Nephron progenitor cell (in vitro differentiated cells): Measurements from ENCODE around the gene PIM3.
A peak's percentile ranks its signal among the peaks of the same experiment; 100 is the strongest.

ENCODE experiments used
- DNase-seq: peaks from one replicate; pipeline ENCODE4 v3.0.0; 2021
- H3K27ac Mint-ChIP-seq: 2 replicates; pipeline ENCODE4 v1.8.0; 2021; ENCODE audit warnings: mild to moderate bottlenecking, moderate library complexity, mixed read lengths
- H3K27me3 Mint-ChIP-seq: 2 replicates; pipeline ENCODE4 v1.8.0; 2021; ENCODE audit warnings: mild to moderate bottlenecking, low read depth, mixed read lengths; ENCODE audit not compliant: poor library complexity
- H3K36me3 Mint-ChIP-seq: 2 replicates; pipeline ENCODE4 v1.8.0; 2021; ENCODE audit warnings: low read depth, mixed read lengths
- H3K4me1 Mint-ChIP-seq: 2 replicates; pipeline ENCODE4 v1.8.0; 2021; ENCODE audit warnings: mixed read lengths
- H3K4me3 Mint-ChIP-seq: 2 replicates; pipeline ENCODE4 v1.8.0; 2021; ENCODE audit warnings: mild to moderate bottlenecking, moderate library complexity, mixed read lengths
- H3K9me3 Mint-ChIP-seq: 2 replicates; pipeline ENCODE4 v1.8.0; 2021; ENCODE audit warnings: mild to moderate bottlenecking, moderate library complexity, mixed read lengths
- CTCF ChIP-seq: fragments of 200-600 bp; sonication (generic); IDR thresholded peaks from 2 replicates; pipeline ENCODE4 v1.5.0; 2021; ENCODE audit warnings: antibody characterized with exemption

The PIM3 gene

GRCh38 chr22:50011447-50012210, 51.1 kb downstream of the PIM3 start:
- no peak overlapping the region for H3K27ac Mint-ChIP-seq
- H3K9me3 Mint-ChIP-seq = no peaks in the 10 kb centered on the region
- H3K4me1 Mint-ChIP-seq = peaks cover 7% of the 10 kb centered on the region
- no peak for TF ChIP-seq CTCF
- peaks cover 73% of the 10 kb centered on the region for H3K27me3 Mint-ChIP-seq
- DNase-seq = peak; percentile 4
- H3K36me3 Mint-ChIP-seq = no peaks in the 10 kb centered on the region
- peak overlapping the region; percentile 57 for H3K4me3 Mint-ChIP-seq

- Mint-ChIP-seq H3K27me3 (peaks cover 67% of the 10 kb centered on the region), H3K9me3 (no peaks in the 10 kb centered on the region), H3K4me3 (peak within 1 kb of the TSS; percentile 57), H3K4me1 (peaks cover 7% of the 10 kb centered on the region), H3K27ac (no peak within 1 kb of the TSS), H3K36me3 (no peaks in the 10 kb centered on the region)
- peak; percentile 44 for DNase-seq
- TF ChIP-seq CTCF = no peak
These were observed 51.9 kb downstream of the PIM3 start, which contains the start of gene IL17REL for GRCh38 chr22:50012211-50013181. Gene IL17REL, minus strand, starts transcription at chr22:50012765. Its CDS starts 119 bp downstream, at chr22:50012646.
